ENCODE data around the gene NUAK2. TPM values are rescaled to one million over a fixed set of nuclear protein-coding genes. Genes with fewer than 3 reads are reported as not detected.

The NUAK2 gene
- total RNA-seq, 6 donors from 2014 or later = 8.5 to 14.7 (median 10.3) TPM

DNA sequence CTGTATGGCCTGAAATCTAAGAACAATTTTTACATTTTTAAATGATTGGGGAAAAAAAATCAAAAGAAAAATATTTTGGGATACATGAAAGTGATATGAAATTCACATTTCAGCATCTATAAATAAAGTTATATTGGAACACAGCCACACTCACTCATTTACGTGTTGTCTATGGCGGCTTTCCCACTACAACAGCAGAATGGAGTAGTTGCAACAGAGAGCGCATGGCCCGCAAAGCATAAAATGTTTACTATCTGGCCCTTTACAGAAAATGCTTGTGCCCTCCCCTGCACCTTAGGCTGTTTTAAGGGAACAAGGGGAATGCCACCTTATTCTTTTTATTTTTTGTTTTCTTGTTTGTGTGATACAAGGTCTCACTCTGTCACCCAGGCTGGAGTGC, 31.6 kb upstream of the NUAK2 start:
- no peaks in the 10 kb centered on the region for H3K27me3 ChIP-seq
- H3K9me3 ChIP-seq = no peaks in the 10 kb centered on the region
- peaks cover 0 to 15% (median 1%) of the 10 kb centered on the region in 4 donors for H3K4me1 ChIP-seq
- H3K27ac ChIP-seq = no peak overlapping the region
- WGBS, 2 donors = 73 to 82% methylated on average over 4 of the region's 4 CpGs
- DNase-seq (no peak), ATAC-seq (ENCODE audit: low FRiP score in 2 of 2) (no peak)
- H3K4me3 ChIP-seq = no peak overlapping the region
- TF ChIP-seq EP300 (IDR thresholded peaks at IDR 0.05) = no peak
- TF ChIP-seq POLR2A (IDR thresholded peaks at IDR 0.05) = no peak
- TF ChIP-seq, protein P1, sequence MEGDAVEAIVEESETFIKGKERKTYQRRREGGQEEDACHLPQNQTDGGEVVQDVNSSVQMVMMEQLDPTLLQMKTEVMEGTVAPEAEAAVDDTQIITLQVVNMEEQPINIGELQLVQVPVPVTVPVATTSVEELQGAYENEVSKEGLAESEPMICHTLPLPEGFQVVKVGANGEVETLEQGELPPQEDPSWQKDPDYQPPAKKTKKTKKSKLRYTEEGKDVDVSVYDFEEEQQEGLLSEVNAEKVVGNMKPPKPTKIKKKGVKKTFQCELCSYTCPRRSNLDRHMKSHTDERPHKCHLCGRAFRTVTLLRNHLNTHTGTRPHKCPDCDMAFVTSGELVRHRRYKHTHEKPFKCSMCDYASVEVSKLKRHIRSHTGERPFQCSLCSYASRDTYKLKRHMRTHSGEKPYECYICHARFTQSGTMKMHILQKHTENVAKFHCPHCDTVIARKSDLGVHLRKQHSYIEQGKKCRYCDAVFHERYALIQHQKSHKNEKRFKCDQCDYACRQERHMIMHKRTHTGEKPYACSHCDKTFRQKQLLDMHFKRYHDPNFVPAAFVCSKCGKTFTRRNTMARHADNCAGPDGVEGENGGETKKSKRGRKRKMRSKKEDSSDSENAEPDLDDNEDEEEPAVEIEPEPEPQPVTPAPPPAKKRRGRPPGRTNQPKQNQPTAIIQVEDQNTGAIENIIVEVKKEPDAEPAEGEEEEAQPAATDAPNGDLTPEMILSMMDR (IDR thresholded peaks at IDR 0.05) = no peak
- no peak for TF ChIP-seq POLR2AphosphoS5 (IDR thresholded peaks at IDR 0.05)
- H3K36me3 ChIP-seq = no peaks in the 10 kb centered on the region

DNA sequence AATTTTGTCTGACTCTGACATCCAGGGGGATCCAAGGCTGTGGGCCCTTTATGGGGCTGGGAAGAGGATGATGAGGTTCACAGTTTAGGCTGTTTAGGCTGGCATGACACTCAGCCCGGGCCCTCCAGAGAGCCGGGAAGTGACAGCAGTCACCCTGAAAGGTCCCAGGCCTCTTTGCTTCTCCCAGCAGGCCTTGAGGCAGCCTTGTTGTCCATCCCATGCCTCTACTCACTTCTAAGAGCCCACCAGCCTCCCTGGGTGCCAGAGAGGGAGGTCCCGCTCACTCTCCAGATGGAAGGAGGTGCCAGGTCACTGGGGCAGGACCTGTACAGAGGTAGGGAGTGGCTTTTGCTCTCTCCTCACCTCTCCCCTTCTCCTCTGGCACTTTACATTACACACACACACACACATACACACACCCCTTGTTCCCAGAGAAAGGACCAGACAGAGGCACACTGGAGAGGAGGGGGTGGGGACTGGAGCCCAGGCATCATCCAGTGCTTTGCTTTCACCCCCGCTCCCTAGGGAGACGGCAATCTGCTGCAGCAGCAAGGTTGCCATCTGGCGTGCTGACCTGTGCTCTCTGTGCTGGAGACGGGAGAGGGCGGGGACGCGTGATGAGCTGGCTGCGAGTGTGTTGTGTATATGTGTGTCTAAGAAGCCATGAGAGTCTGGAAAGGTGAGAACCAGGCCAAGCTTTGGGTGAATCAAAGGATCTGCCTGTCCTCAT, 30.6 kb upstream of the NUAK2 start:
- no peak for TF ChIP-seq POLR2A (IDR thresholded peaks at IDR 0.05)
- TF ChIP-seq POLR2AphosphoS5 (IDR thresholded peaks at IDR 0.05) = no peak
- TF ChIP-seq, protein P1 (IDR thresholded peaks at IDR 0.05) = no peak
- TF ChIP-seq EP300 (IDR thresholded peaks at IDR 0.05) = no peak
- Histone ChIP-seq H3K27ac (no peak overlapping the region), H3K4me3 (no peak overlapping the region), H3K27me3 (no peaks in the 10 kb centered on the region), H3K4me1 (peaks cover 0 to 15% (median 1%) of the 10 kb centered on the region in 4 donors), H3K9me3 (no peaks in the 10 kb centered on the region), H3K36me3 (no peaks in the 10 kb centered on the region)
- DNase-seq = peak in 1 of 2 donors; percentile 29
- WGBS, 2 donors = 94 to 95% methylated on average over 10 to 11 of the region's 11 CpGs
- ATAC-seq (ENCODE audit: low FRiP score in 2 of 2) = no peak

DNA sequence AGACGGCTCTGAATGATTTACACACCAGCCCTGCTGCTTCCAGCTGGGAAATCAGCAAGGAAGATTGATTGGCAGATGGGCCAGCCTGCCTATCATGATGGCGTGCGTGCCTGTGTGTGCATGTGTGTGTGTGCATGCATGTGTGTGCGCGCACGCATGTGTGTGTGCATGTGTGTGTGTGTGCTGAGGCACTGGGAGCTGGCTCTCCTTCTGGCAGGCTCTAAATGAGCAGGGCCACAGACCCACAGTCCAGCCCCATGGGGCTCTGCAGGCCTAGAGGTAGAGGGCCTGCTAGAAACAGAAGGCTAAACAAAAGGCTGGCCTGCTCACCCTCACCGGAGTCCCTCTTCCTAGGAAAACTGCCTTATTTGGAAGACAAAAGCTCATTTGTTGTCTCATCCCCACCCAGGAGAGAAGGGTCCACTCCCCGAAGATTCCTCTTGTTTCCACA, 29.2 kb upstream of the NUAK2 start:
- Histone ChIP-seq H3K27me3 (no peaks in the 10 kb centered on the region), H3K4me1 (peaks cover 0 to 15% (median 1%) of the 10 kb centered on the region in 4 donors), H3K27ac (no peak overlapping the region), H3K36me3 (no peaks in the 10 kb centered on the region), H3K9me3 (no peaks in the 10 kb centered on the region), H3K4me3 (no peak overlapping the region)
- DNase-seq (no peak), ATAC-seq (ENCODE audit: low FRiP score in 2 of 2) (no peak)
- TF ChIP-seq EP300 (IDR thresholded peaks at IDR 0.05) (no peak), POLR2AphosphoS5 (IDR thresholded peaks at IDR 0.05) (no peak), POLR2A (IDR thresholded peaks at IDR 0.05) (no peak)
- TF ChIP-seq, protein P1 (IDR thresholded peaks at IDR 0.05) = no peak
- WGBS, 2 donors = 81 to 86% methylated on average over 3 to 8 of the region's 8 CpGs

DNA sequence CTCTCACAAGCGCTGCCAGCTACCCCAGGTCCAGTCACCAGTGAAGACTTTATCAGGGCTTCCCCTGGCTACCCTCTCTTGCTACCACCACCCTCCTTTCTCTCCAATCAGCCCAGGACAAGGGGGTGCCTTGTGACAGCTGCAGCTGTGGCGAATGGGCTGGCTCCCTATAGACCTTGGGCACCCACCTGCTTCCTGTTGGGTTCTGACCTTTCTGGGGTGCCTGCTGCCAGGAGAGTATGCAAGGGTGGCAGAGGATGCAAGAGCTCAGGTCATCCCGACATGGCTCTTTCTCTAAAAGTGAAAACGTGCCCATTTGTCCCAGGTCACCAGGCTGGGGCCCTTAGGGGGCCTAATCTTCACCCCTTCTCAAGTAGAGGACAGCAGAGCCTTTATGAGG, 28.6 kb upstream of the NUAK2 start:
- DNase-seq = no peak
- Histone ChIP-seq H3K9me3 (no peaks in the 10 kb centered on the region), H3K27ac (no peak overlapping the region), H3K4me1 (peaks cover 0 to 13% (median 1%) of the 10 kb centered on the region in 4 donors), H3K4me3 (no peak overlapping the region), H3K36me3 (no peaks in the 10 kb centered on the region), H3K27me3 (no peaks in the 10 kb centered on the region)
- 88% methylated on average over 2 to 4 of the region's 4 CpGs for WGBS, 2 donors
- TF ChIP-seq EP300 (IDR thresholded peaks at IDR 0.05) = no peak
- TF ChIP-seq, protein P1 (IDR thresholded peaks at IDR 0.05) = no peak
- no peak for TF ChIP-seq POLR2A (IDR thresholded peaks at IDR 0.05)
- no peak for TF ChIP-seq POLR2AphosphoS5 (IDR thresholded peaks at IDR 0.05)
- ATAC-seq (ENCODE audit: low FRiP score in 2 of 2) = no peak

Measured in upper lobe of left lung (tissue), 6 donors.